Measurements from ENCODE around the gene MAB21L2.
"Not testable (repeated sequence)": the region's sequence is repeated elsewhere in the genome, so short reads cannot be mapped to it uniquely, and the experiment has no call there.

MAB21L2 gene

GRCh38 chr4:150582146-150582872 lies at the start of gene MAB21L2:
MAB21L2 (plus strand) TSS chr4:150582151; CDS start chr4:150583030, 879 bp downstream.
- no peak for DNase-seq (ENCODE audit: low read depth)

GRCh38 chr4:150533673-150534072 lies 48.3 kb upstream of the MAB21L2 start:
- no peak for DNase-seq (ENCODE audit: low read depth)

GRCh38 chr4:150534818-150535217 lies 47.1 kb upstream of the MAB21L2 start:
- no peak for DNase-seq (ENCODE audit: low read depth)

- not testable (repeated sequence) for DNase-seq (ENCODE audit: low read depth)
Measured at GRCh38 chr4:150537911-150538310, 44.0 kb upstream of the MAB21L2 start.

GRCh38 chr4:150540536-150540935 lies 41.4 kb upstream of the MAB21L2 start:
- DNase-seq (ENCODE audit: low read depth) = no peak

GRCh38 chr4:150540959-150541360 lies 41.0 kb upstream of the MAB21L2 start:
- DNase-seq (ENCODE audit: low read depth) = no peak

GRCh38 chr4:150541681-150542080 lies 40.3 kb upstream of the MAB21L2 start:
- DNase-seq (ENCODE audit: low read depth) = no peak

GRCh38 chr4:150543042-150543441 lies 38.9 kb upstream of the MAB21L2 start:
- DNase-seq (ENCODE audit: low read depth) = no peak

GRCh38 chr4:150546286-150546685 lies 35.7 kb upstream of the MAB21L2 start:
- DNase-seq (ENCODE audit: low read depth) = no peak

- DNase-seq (ENCODE audit: low read depth) = no peak
Measured at GRCh38 chr4:150547154-150547838, 34.7 kb upstream of the MAB21L2 start.

GRCh38 chr4:150557811-150558210 lies 24.1 kb upstream of the MAB21L2 start:
- not testable (repeated sequence) for DNase-seq (ENCODE audit: low read depth)

- DNase-seq (ENCODE audit: low read depth) = no peak
Measured at GRCh38 chr4:150561143-150561737, 20.7 kb upstream of the MAB21L2 start.

GRCh38 chr4:150562250-150562649 lies 19.7 kb upstream of the MAB21L2 start:
- no peak for DNase-seq (ENCODE audit: low read depth)

- no peak for DNase-seq (ENCODE audit: low read depth)
Measured at GRCh38 chr4:150562751-150563150, 19.2 kb upstream of the MAB21L2 start.

GRCh38 chr4:150564967-150565366 lies 17.0 kb upstream of the MAB21L2 start:
- DNase-seq (ENCODE audit: low read depth) = not testable (repeated sequence)

GRCh38 chr4:150567070-150567469 lies 14.9 kb upstream of the MAB21L2 start:
- DNase-seq (ENCODE audit: low read depth) = no peak

GRCh38 chr4:150569384-150569987 lies 12.5 kb upstream of the MAB21L2 start:
- DNase-seq (ENCODE audit: low read depth) = no peak

GRCh38 chr4:150569998-150570535 lies 11.9 kb upstream of the MAB21L2 start:
- DNase-seq (ENCODE audit: low read depth) = no peak

- DNase-seq (ENCODE audit: low read depth) = no peak
Measured at GRCh38 chr4:150570862-150571261, 11.1 kb upstream of the MAB21L2 start.

GRCh38 chr4:150572704-150573504 lies 9.0 kb upstream of the MAB21L2 start:
- DNase-seq (ENCODE audit: low read depth) = no peak

GRCh38 chr4:150573534-150573933 lies 8.4 kb upstream of the MAB21L2 start:
- no peak for DNase-seq (ENCODE audit: low read depth)

- no peak for DNase-seq (ENCODE audit: low read depth)
Measured at GRCh38 chr4:150574678-150575077, 7.3 kb upstream of the MAB21L2 start.

Measured in activated T-cell treated with anti-CD3 and anti-CD28 coated beads for 48 hours (primary cell).